Neural cell (in vitro differentiated cells): ENCODE measurements around the gene NDRG2. TPM values are rescaled to one million over a fixed set of nuclear protein-coding genes. Genes with fewer than 3 reads are reported as not detected.
"Not testable (repeated sequence)": the region's sequence is repeated elsewhere in the genome, so short reads cannot be mapped to it uniquely, and the experiment has no call there.

Source experiments
- H2AFZ ChIP-seq: fragments of 200-600, 300-800 bp; sonication (generic), shearing (Covaris generic); 2 replicates; pipeline ENCODE4 v1.6.0; 2014; ENCODE audit warnings: low read depth, mild to moderate bottlenecking, antibody characterized with exemption, low read length, moderate library complexity
- H3F3A ChIP-seq: fragments of 200-600 bp; shearing (Covaris generic); 2 replicates; pipeline ENCODE4 v1.6.1; 2016; ENCODE audit warnings: mild to moderate bottlenecking, moderate library complexity, mixed read lengths, antibody characterized with exemption, low read length; ENCODE audit not compliant: insufficient read depth, poor library complexity, severe bottlenecking
- H3K27ac ChIP-seq: fragments of 200-600, 300-800 bp; sonication (generic), shearing (Covaris generic); 2 replicates; pipeline ENCODE4 v1.5.1; 2014; ENCODE audit warnings: mild to moderate bottlenecking, low read length, moderate library complexity
- H3K27me3 ChIP-seq: fragments of 300-800, 200-600 bp; sonication (generic), shearing (Covaris generic); 2 replicates; pipeline ENCODE4 v1.6.0; 2014; ENCODE audit warnings: mild to moderate bottlenecking, low read depth, low read length, moderate library complexity; ENCODE audit not compliant: insufficient read depth
- H3K36me3 ChIP-seq: fragments of 300-800, 200-600 bp; sonication (generic), shearing (Covaris generic); 2 replicates; pipeline ENCODE4 v1.5.1; 2014; ENCODE audit warnings: mild to moderate bottlenecking, antibody characterized with exemption, low read length, moderate library complexity; ENCODE audit not compliant: insufficient read depth
- H3K4me2 ChIP-seq: fragments of 300-800, 200-600 bp; sonication (generic), shearing (Covaris generic); 2 replicates; pipeline ENCODE4 v1.6.0; 2014; ENCODE audit warnings: mild to moderate bottlenecking, low read length
- H3K4me3 ChIP-seq: fragments of 300-800, 200-600 bp; sonication (generic), shearing (Covaris generic); 2 replicates; pipeline ENCODE4 v1.5.1; 2014; ENCODE audit warnings: mild to moderate bottlenecking, low read length, moderate library complexity
- H3K79me2 ChIP-seq: fragments of 200-600 bp; shearing (Covaris generic); replicated peaks from 2 replicates; pipeline ENCODE4 v1.6.0; 2014; ENCODE audit warnings: mild to moderate bottlenecking, low read length, moderate library complexity; ENCODE audit not compliant: insufficient read depth
- H3K9ac ChIP-seq: fragments of 300-800, 200-600 bp; sonication (generic), shearing (Covaris generic); 2 replicates; pipeline ENCODE4 v1.6.1; 2016; ENCODE audit warnings: mild to moderate bottlenecking, low read length, mixed read lengths
- H3K9me2 ChIP-seq: fragments of 200-600 bp; shearing (Covaris generic); 2 replicates; pipeline ENCODE4 v1.6.1; 2016; ENCODE audit warnings: mild to moderate bottlenecking, low read length, mixed read lengths; ENCODE audit not compliant: insufficient read depth
- H3K9me3 ChIP-seq: fragments of 200-600, 300-800 bp; sonication (generic), shearing (Covaris generic); 2 replicates; pipeline ENCODE4 v1.6.1; 2016; ENCODE audit warnings: mild to moderate bottlenecking, mixed run types, low read length, moderate library complexity, mixed read lengths
- H4K20me1 ChIP-seq: fragments of 200-600 bp; shearing (Covaris generic); 2 replicates; pipeline ENCODE4 v1.6.1; 2016; ENCODE audit warnings: mild to moderate bottlenecking, mixed run types; ENCODE audit not compliant: insufficient read depth
- CTCF ChIP-seq: fragments of 450-650 bp; IDR thresholded peaks from 2 replicates; pipeline ENCODE4 v1.5.1; 2014; ENCODE audit warnings: antibody characterized with exemption, mild to moderate bottlenecking, moderate library complexity; ENCODE audit not compliant: poor library complexity, severe bottlenecking
- EP300 ChIP-seq: fragments of 450-650 bp; conservative IDR thresholded peaks from 2 replicates; pipeline ENCODE4 v1.6.1; 2014; ENCODE audit warnings: antibody characterized with exemption, mild to moderate bottlenecking, moderate library complexity; ENCODE audit not compliant: poor library complexity, severe bottlenecking
- EZH2 ChIP-seq: fragments of 200-600, 300-800 bp; shearing (Covaris generic), sonication (generic); IDR thresholded peaks from 2 replicates; pipeline ENCODE4 v1.6.1; 2014; ENCODE audit warnings: antibody characterized with exemption, low read length, borderline replicate concordance, mild to moderate bottlenecking; ENCODE audit not compliant: insufficient read depth, poor library complexity, severe bottlenecking
- MXI1 ChIP-seq: fragments of 450-650 bp; conservative IDR thresholded peaks from 2 replicates; pipeline ENCODE4 v1.6.1; 2014; ENCODE audit warnings: antibody characterized with exemption, mild to moderate bottlenecking; ENCODE audit not compliant: poor library complexity, severe bottlenecking
- POLR2AphosphoS5 ChIP-seq: IDR thresholded peaks from 2 replicates; pipeline ENCODE4 v1.6.1; 2012
- RAD21 ChIP-seq: fragments of 450-650 bp; conservative IDR thresholded peaks from 2 replicates; pipeline ENCODE4 v1.6.1; 2014; ENCODE audit warnings: antibody characterized with exemption, mild to moderate bottlenecking, moderate library complexity
- SMC3 ChIP-seq: fragments of 450-650 bp; conservative IDR thresholded peaks from 2 replicates; pipeline ENCODE4 v1.6.1; 2014; ENCODE audit warnings: antibody characterized with exemption, mild to moderate bottlenecking, moderate library complexity; ENCODE audit not compliant: poor library complexity
- TAF1 ChIP-seq: IDR thresholded peaks from 2 replicates; pipeline ENCODE4 v1.6.1; 2012; ENCODE audit warnings: low read depth
- polyA plus RNA-seq: library from polyadenylated mRNA; depleted of rRNA; stranded (reverse); fragments of >200 nt; gene quantifications from 2 replicates; pipeline ENCODE4 v1.2.3, GENCODE V29; 2014
- TF ChIP-seq, protein P1 (sequence below): IDR thresholded peaks from 2 replicates; pipeline ENCODE4 v1.6.1; 2012; ENCODE audit warnings: borderline replicate concordance

NDRG2 gene
- polyA plus RNA-seq, 1 donor from 2014 or later: 43.3 TPM

GRCh38 chr14:21014761-21015190 lies 10.1 kb downstream of the NDRG2 start:
- Histone ChIP-seq H3K27ac (peak overlapping the region; percentile 62), H3K27me3 (no peaks in the 10 kb centered on the region), H3K9me3 (no peaks in the 10 kb centered on the region), H3F3A (no peaks in the 10 kb centered on the region), H3K4me2 (no peak overlapping the region), H4K20me1 (no peaks in the 10 kb centered on the region), H3K9me2 (no peaks in the 10 kb centered on the region), H3K79me2 (no peaks in the 10 kb centered on the region), H3K36me3 (no peaks in the 10 kb centered on the region), H3K9ac (no peak overlapping the region), H2AFZ (no peak overlapping the region), H3K4me3 (peak overlapping the region; percentile 43)
- TF ChIP-seq POLR2AphosphoS5 (no peak), TAF1 (no peak), CTCF (peak; percentile 94), RAD21 (peak; percentile 92), EP300 (no peak), SMC3 (peak; percentile 93), EZH2 (no peak)
- TF ChIP-seq, protein P1, sequence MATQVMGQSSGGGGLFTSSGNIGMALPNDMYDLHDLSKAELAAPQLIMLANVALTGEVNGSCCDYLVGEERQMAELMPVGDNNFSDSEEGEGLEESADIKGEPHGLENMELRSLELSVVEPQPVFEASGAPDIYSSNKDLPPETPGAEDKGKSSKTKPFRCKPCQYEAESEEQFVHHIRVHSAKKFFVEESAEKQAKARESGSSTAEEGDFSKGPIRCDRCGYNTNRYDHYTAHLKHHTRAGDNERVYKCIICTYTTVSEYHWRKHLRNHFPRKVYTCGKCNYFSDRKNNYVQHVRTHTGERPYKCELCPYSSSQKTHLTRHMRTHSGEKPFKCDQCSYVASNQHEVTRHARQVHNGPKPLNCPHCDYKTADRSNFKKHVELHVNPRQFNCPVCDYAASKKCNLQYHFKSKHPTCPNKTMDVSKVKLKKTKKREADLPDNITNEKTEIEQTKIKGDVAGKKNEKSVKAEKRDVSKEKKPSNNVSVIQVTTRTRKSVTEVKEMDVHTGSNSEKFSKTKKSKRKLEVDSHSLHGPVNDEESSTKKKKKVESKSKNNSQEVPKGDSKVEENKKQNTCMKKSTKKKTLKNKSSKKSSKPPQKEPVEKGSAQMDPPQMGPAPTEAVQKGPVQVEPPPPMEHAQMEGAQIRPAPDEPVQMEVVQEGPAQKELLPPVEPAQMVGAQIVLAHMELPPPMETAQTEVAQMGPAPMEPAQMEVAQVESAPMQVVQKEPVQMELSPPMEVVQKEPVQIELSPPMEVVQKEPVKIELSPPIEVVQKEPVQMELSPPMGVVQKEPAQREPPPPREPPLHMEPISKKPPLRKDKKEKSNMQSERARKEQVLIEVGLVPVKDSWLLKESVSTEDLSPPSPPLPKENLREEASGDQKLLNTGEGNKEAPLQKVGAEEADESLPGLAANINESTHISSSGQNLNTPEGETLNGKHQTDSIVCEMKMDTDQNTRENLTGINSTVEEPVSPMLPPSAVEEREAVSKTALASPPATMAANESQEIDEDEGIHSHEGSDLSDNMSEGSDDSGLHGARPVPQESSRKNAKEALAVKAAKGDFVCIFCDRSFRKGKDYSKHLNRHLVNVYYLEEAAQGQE: no peak

DNA sequence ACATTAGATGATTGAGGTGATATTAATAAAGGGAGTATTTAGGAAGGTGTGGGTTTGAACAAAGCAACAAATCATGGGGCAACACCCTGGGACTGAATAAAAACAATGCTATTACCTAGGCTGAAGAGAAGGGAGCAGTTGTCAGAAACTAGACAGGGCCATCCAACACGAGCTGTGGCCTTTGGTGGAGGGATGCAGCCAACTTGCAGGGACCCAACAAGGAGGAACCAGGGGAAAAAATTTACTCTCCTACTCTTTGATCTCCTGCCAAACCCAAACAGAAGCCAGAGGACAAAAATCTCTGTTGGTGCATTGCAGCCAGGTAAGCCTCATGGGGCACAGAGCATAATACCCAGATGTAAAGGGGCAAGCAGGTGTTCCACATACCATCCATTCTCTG lies 13.7 kb downstream of the NDRG2 start:
- Histone ChIP-seq H3K4me3 (no peak overlapping the region), H2AFZ (no peak overlapping the region), H4K20me1 (no peaks in the 10 kb centered on the region), H3K36me3 (no peaks in the 10 kb centered on the region), H3K9me3 (no peaks in the 10 kb centered on the region), H3K9me2 (no peaks in the 10 kb centered on the region), H3K27ac (no peak overlapping the region), H3K4me2 (no peak overlapping the region), H3K9ac (no peak overlapping the region), H3K27me3 (no peaks in the 10 kb centered on the region), H3F3A (no peaks in the 10 kb centered on the region), H3K79me2 (no peaks in the 10 kb centered on the region)
- TF ChIP-seq, protein P1: no peak
- TF ChIP-seq MXI1 (no peak), EP300 (no peak), POLR2AphosphoS5 (no peak), RAD21 (no peak), SMC3 (no peak), CTCF (no peak), TAF1 (no peak), EZH2 (no peak)

- not testable (repeated sequence) for H3K9ac ChIP-seq, H3K9me3 ChIP-seq, H3K4me2 ChIP-seq, H3K36me3 ChIP-seq, H2AFZ ChIP-seq, H3F3A ChIP-seq, H3K9me2 ChIP-seq, H3K4me3 ChIP-seq, H3K27me3 ChIP-seq, H3K27ac ChIP-seq, H4K20me1 ChIP-seq, H3K79me2 ChIP-seq
Observed at GRCh38 chr14:21009721-21010120, 15.1 kb downstream of the NDRG2 start.
